AG09319 (cell line): ENCODE results near the gene SMAD6.
"Not testable (repeated sequence)": the region's sequence is repeated elsewhere in the genome, so short reads cannot be mapped to it uniquely, and the experiment has no call there.

Experiments used
- DNase-seq: peaks from one replicate; pipeline ENCODE4 v3.0.0-alpha.2; 2010; ENCODE audit warnings: low read depth; ENCODE audit errors: extremely low read depth
- CTCF ChIP-seq: IDR thresholded peaks from 2 replicates; pipeline ENCODE4 v1.5.1; 2011; ENCODE audit warnings: low read depth, mild to moderate bottlenecking, inconsistent platforms, low read length, moderate library complexity

The SMAD6 gene

DNA sequence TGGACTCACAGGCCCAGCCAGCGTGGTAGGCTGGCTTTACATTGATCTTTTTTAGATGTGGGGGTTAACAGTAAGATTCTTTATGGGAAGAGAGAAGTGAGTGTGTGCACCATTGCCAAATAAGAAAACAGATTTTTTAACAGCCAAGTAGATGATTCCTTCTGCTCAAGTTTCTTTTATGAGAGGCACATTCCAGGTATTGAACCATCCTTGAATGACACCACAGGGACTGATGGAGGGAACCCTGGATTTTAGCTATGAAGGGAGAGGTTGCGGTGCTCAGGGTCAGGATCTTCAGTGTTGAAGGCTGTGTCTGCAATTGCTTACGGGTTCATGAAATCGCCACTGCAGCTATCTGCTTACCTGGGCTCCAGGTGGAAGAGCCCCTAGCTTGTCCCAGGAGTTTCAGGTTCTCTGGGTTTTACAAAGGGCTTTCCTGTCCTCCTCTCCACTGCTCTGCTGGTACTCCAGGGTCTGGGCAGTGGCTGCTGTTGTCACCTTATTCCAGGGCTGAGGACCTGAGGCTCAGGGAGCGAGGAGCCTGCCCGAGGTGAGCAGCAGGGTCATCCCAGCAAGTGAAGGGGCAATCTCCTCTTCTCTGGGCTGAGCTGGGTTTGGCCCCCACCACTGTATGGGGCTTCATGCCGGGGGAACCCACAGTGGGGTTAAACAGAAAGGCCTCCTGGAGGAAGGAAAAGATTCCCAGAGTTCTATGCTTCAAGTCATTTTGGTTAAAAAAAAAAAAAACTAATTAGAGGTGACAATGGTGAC is 53.4 kb downstream of the SMAD6 start:
- no peak for TF ChIP-seq CTCF
- DNase-seq: no peak

GRCh38 chr15:66756295-66756694 is 54.3 kb downstream of the SMAD6 start:
- TF ChIP-seq CTCF: no peak
- DNase-seq: no peak

DNA sequence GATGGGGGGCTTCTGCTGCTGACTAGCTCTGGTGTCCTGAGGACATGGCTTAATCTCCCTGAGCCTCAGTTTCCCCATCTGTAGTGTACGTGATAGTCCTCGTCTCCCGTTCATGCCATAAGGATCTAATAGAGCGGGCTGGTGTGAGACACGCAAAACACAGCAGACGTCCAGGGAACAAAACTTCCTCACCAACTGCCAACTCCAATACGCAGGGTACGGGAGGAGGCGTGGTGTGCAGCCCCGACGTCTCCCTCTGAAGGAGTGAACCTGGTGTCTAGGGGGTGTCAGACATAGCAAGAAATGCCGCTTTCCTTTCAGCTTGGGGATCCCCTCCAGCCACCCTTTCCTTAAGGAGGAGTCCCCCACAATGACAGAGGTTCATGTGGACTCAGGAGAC is 55.0 kb downstream of the SMAD6 start:
- no peak for DNase-seq
- no peak for TF ChIP-seq CTCF

- no peak for DNase-seq
Observed at GRCh38 chr15:66757521-66757920, 55.5 kb downstream of the SMAD6 start.

DNA sequence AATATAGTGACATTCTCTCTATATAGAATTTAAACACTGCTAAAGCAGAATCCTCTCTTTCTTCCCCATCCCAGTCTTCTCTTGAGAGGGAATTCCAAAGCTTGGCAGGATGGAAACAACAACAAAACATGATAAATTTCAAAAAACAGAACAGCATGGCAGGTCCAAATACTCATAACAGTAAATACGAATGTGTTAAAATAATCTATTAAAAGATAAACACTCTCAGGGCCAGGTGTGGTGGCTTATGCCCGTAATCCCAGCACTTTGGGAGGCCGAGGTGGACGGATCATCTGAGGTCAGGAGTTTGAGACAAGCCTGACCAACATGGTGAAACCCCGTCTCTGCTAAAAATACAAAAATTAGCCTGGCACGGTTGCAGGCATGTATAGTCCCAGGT is 56.2 kb downstream of the SMAD6 start:
- DNase-seq: not testable (repeated sequence)

More at GRCh38 chr15:66757521-66757920, 55.5 kb downstream of the SMAD6 start:
- no peak for TF ChIP-seq CTCF

GRCh38 chr15:66758844-66759243 is 56.8 kb downstream of the SMAD6 start:
- TF ChIP-seq CTCF: no peak

DNA sequence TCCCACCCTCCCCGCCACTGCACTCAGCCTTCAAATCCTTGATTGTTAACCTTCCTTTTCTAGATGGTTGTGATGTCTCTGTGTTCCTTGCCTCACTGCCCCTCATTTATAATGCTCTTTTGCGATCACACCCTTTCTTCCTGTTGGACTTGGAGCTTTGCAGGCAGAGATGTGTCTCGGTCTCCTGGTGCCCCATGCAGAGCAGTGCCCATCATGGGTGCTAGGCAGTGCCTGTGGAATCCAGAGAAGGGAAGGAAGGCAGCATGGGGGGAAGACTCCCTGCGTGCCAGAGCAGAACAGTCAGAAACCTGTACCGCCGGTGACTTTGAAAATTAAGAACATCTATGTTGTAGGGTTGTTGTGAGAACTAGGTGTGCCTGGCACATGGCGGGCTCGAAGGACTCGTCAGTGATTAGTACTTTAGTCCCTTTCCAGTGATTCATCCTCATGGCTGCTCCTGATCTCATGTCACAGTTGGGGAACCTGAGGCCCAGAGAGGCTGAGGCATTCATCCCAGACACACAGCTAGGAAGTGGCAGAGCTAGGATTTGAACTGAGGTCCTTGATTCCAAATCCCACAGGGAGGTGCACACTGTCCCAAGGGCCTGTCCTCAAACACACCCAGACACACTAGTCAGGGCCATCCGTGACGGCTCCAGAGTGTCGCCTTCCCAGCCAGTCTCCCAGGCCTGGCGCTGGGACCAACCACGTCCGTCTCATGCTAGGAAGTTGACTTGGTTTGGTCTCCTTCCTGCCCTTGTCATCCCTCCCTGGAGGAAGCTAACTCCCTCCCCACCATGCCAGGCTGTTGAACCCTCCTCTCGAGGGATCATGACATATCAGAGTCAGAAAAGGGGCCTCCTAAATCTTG is 58.3 kb downstream of the SMAD6 start:
- DNase-seq: no peak
- no peak for TF ChIP-seq CTCF

More at GRCh38 chr15:66758844-66759243, 56.8 kb downstream of the SMAD6 start:
- DNase-seq: no peak
